ENCODE measurements around the gene APOE. TPM values are rescaled to one million over a fixed set of nuclear protein-coding genes. Genes with fewer than 3 reads are reported as not detected.

Gene APOE
- total RNA-seq, 6 experiments from 2014 or later: 3,480 to 8,780 (median 4,667) TPM

GRCh38 chr19:44930088-44930487, 24.5 kb downstream of the APOE start:
- DNase-seq (peak in 1 of 3 donors; percentile 73), ATAC-seq (peak; percentile 27 to 55 (median 49))
- intact Hi-C loops (cut with DNase I): no loop called here
- Histone ChIP-seq H3K9me3 (no peaks in the 10 kb centered on the region), H3K36me3 (no peaks in the 10 kb centered on the region), H3K4me1 (peaks cover 0 to 76% (median 31%) of the 10 kb centered on the region in 4 donors), H3K27ac (peak overlapping the region in 2 of 3 donors; percentile 66 to 85), H3K4me3 (no peak overlapping the region), H3K27me3 (no peaks in the 10 kb centered on the region)
- WGBS (ENCODE audit: insufficient coverage, low coverage, low lambda C conversion rate, missing lambda C conversion rate): 22% methylated on average over 7 of the region's 7 CpGs
- TF ChIP-seq POLR2A (IDR thresholded peaks at IDR 0.05) (no peak), CTCF (IDR thresholded peaks at IDR 0.05) (no peak)

- 94% methylated on average over 2 of the region's 4 CpGs for WGBS (ENCODE audit: insufficient coverage, low coverage, low lambda C conversion rate, missing lambda C conversion rate)
- ATAC-seq (no peak), DNase-seq (no peak)
- Histone ChIP-seq H3K27ac (peak overlapping the region in 1 of 3 donors; percentile 66), H3K9me3 (no peaks in the 10 kb centered on the region), H3K4me3 (no peak overlapping the region), H3K36me3 (no peaks in the 10 kb centered on the region), H3K4me1 (peaks cover 0 to 76% (median 30%) of the 10 kb centered on the region in 4 donors), H3K27me3 (no peaks in the 10 kb centered on the region)
- intact Hi-C loops (cut with DNase I): no loop called here
- no peak for TF ChIP-seq CTCF (IDR thresholded peaks at IDR 0.05)
- TF ChIP-seq POLR2A (IDR thresholded peaks at IDR 0.05): no peak
Observed at GRCh38 chr19:44931541-44931940, 25.9 kb downstream of the APOE start.

DNA sequence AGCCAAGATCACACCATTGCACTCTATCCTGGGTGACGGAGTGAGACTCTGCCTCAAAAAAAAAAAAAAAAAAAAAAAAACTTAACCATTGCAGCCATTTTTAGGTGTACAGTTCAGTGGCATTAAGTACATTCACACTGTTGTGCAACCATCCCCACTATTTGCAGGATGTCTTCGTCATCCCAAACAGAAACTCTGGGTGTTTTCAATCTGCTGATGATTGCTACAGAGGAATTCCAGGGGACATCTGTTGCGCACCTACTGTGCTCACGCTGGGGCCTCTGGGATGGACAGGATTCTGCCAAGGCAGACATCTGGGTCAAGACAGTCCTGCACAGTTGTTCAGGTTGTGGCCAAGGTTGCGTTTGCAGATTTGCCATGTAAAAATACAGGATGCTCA, 34.1 kb downstream of the APOE start:
- DNase-seq (peak; percentile 58 to 78 (median 75)), ATAC-seq (peak; percentile 14 to 36 (median 32))
- no peaks in the 10 kb centered on the region for H3K9me3 ChIP-seq
- no peak for TF ChIP-seq CTCF (IDR thresholded peaks at IDR 0.05)
- no peak for TF ChIP-seq POLR2A (IDR thresholded peaks at IDR 0.05)
- peak overlapping the region; percentile 72 to 96 (median 91) for H3K27ac ChIP-seq
- peaks cover 0 to 43% (median 13%) of the 10 kb centered on the region in 4 donors for H3K4me1 ChIP-seq
- H3K36me3 ChIP-seq: no peaks in the 10 kb centered on the region
- WGBS (ENCODE audit: insufficient coverage, low coverage, low lambda C conversion rate, missing lambda C conversion rate): 35% methylated on average over 5 of the region's 5 CpGs
- intact Hi-C loops (cut with DNase I): no loop called here
- H3K27me3 ChIP-seq: no peaks in the 10 kb centered on the region
- H3K4me3 ChIP-seq: no peak overlapping the region

GRCh38 chr19:44942067-44942571, 36.5 kb downstream of the APOE start, which contains the start of gene APOC4:
Gene APOC4 (plus strand): TSS chr19:44942237. CDS start chr19:44942278, 41 bp downstream.
- Histone ChIP-seq H3K27me3 (no peaks in the 10 kb centered on the region), H3K36me3 (no peaks in the 10 kb centered on the region), H3K9me3 (no peaks in the 10 kb centered on the region), H3K4me1 (peaks cover 0 to 19% (median 6%) of the 10 kb centered on the region in 4 donors), H3K27ac (peak within 1 kb of the TSS; percentile 74 to 96 (median 91)), H3K4me3 (peak within 1 kb of the TSS; percentile 42 to 85 (median 78))
- WGBS (ENCODE audit: insufficient coverage, low coverage, low lambda C conversion rate, missing lambda C conversion rate): 41% methylated on average over 6 of the region's 14 CpGs
- intact Hi-C loops (cut with DNase I): no loop called here
- DNase-seq: peak; percentile 79 to 94 (median 92)
- TF ChIP-seq POLR2A (IDR thresholded peaks at IDR 0.05) (peak; percentile 75), CTCF (IDR thresholded peaks at IDR 0.05) (no peak)
- peak; percentile 60 to 80 (median 68) for ATAC-seq

Data from right lobe of liver (tissue), 6 donors.